K562 (cell line): Measurements from ENCODE around the gene NEURL2. TPM values are rescaled to one million over a fixed set of nuclear protein-coding genes. Genes with fewer than 3 reads are reported as not detected.

Experiments used
- BCL6 ChIP-seq: fragments of 250-450 bp; sonication (Bioruptor Pico); IDR thresholded peaks from 2 replicates; pipeline ENCODE4 v1.4.0; 2020
- BDP1 ChIP-seq: IDR thresholded peaks from 3 replicates; pipeline ENCODE4 v1.6.1; 2011; ENCODE audit not compliant: insufficient read length, insufficient read depth
- BMI1 ChIP-seq: fragments of 150-350 bp; IDR thresholded peaks from 2 replicates; pipeline ENCODE4 v1.6.1; 2014; ENCODE audit warnings: low read length
- CAMTA2 ChIP-seq: fragments of 250-450 bp; sonication (Bioruptor Pico); conservative IDR thresholded peaks from 2 replicates; pipeline ENCODE4 v1.5.1; 2022
- GTF2F1 ChIP-seq: IDR thresholded peaks from 2 replicates; pipeline ENCODE4 v1.6.1; 2011; ENCODE audit warnings: low read depth, low read length, improper control_type of control experiment
- HMG20B ChIP-seq: fragments of 250-450 bp; sonication (Bioruptor Pico); IDR thresholded peaks from 2 replicates; pipeline ENCODE4 v1.5.0; 2021; ENCODE audit warnings: mild to moderate bottlenecking
- NUFIP1 ChIP-seq: fragments of 450-650 bp; IDR thresholded peaks from 2 replicates; pipeline ENCODE4 v1.6.1; 2018; ENCODE audit not compliant: partially characterized antibody
- THRAP3 ChIP-seq: fragments of 450-650 bp; IDR thresholded peaks from 2 replicates; pipeline ENCODE4 v1.6.1; 2016; ENCODE audit warnings: mild to moderate bottlenecking, inconsistent platforms, borderline replicate concordance
- YY1 ChIP-seq, 3 experiments: IDR thresholded peaks; 2 replicates each; pipeline ENCODE4 v1.6.1; 2011; ENCODE audit warnings: low read length in 2 of 3, mild to moderate bottlenecking in 2 of 3, moderate library complexity in 2 of 3, borderline replicate concordance in 1 of 3, control low read depth in 1 of 3, low read depth in 1 of 3; ENCODE audit not compliant: insufficient read depth in 3 of 3, insufficient replicate concordance in 2 of 3, control insufficient read depth in 1 of 3, insufficient read length in 1 of 3; ENCODE audit errors: extremely low read depth in 1 of 3
- ZC3H4 ChIP-seq: sonication (generic); formaldehyde crosslinking; IDR thresholded peaks from 2 replicates; pipeline ENCODE4 v1.9.0; 2021; ENCODE audit warnings: missing genetic modification reagents, borderline replicate concordance
- ZNF699 ChIP-seq: fragments of 250-450 bp; sonication (Bioruptor Pico); IDR thresholded peaks from 2 replicates; pipeline ENCODE4 v1.8.0; 2021; ENCODE audit warnings: mild to moderate bottlenecking, moderate library complexity; ENCODE audit not compliant: insufficient replicate concordance
- polyA plus RNA-seq, 8 experiments: library from polyadenylated mRNA; depleted of rRNA in 4 of 8; stranded (reverse) in 5 of 8; unstranded in 3 of 8; fragments of >200 nt; fragmentation: Nextera tagmentation in 2 of 8; fragmentation: Illumina TruSeq in 1 of 8; extraction: Ambion mirVana in 2 of 8; extraction: Trizol in 1 of 8; gene quantifications; 2 replicates each; pipeline versions ENCODE4 v1.2.1 to v1.2.3, GENCODE V29; 2011 to 2014; ENCODE audit warnings: inconsistent platforms in 1 of 8, missing spikeins in 1 of 8
- total RNA-seq, 7 experiments: library from RNA; depleted of rRNA in 6 of 7; stranded (reverse); fragments of >200 nt in 6 of 7; fragmentation: Illumina TruSeq in 2 of 7; extraction: Trizol in 2 of 7; gene quantifications; 2 replicates each; pipeline versions ENCODE4 v1.2.1 to v1.2.3, GENCODE V29; 2011 to 2021; ENCODE audit warnings: low replicate concordance in 1 of 7
- TF ChIP-seq, protein P1 (sequence below): fragments of 250-450 bp; sonication (Bioruptor Pico); IDR thresholded peaks from 2 replicates; pipeline ENCODE4 v1.4.0; 2020
- TF ChIP-seq, protein P2 (sequence below): sonication (generic); formaldehyde crosslinking; IDR thresholded peaks from 2 replicates; pipeline ENCODE4 v1.8.0; 2023; ENCODE audit warnings: mild to moderate bottlenecking, missing genetic modification reagents
- TF ChIP-seq, protein P3 (sequence below): fragments of 150-350 bp; conservative IDR thresholded peaks from 2 replicates; pipeline ENCODE4 v1.6.1; 2014; ENCODE audit warnings: low read length

NEURL2 gene
- total and polyA plus RNA-seq, 9 of the 15 experiments (the other 6 are each of a cell fraction or from before 2014, with no cell fraction given): 0.22 to 1.9 (median 0.50) TPM; not detected in 1

DNA sequence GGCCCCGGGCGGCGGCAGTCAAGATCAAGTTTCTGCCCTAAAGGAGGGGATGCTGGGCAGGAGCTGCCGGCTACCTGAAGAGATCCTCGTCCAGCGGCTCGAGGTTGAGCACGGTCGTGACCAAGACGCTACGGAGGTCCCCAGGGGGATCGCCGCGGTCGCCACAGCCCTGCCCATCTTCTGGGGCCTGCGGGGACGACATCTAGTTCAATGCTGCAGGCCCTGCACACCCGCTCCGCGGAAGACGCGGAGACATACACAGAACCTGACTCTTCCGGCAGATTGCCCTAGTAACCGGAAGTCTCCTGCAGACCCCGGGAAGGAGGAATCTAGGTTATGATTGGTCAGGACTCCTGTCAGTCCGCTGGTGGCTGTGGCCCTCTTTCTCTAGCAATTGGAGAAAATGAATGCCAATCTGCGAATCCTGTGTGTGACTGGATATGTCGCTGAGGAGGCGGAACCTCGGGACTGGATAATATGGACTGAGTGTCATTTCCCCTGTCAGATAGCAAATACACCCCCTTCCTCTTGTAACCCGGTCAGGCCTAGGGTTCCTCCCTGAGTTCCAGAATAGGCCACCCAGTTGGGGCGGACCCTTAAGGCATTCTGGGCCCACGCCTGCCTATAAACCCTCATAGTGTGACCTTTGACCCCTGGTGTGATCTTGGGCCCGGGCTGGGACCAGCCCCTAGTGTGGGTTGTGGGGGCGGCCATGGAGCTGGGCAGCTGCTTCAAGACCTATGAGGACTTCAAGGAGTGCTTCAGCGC, 33.7 kb downstream of the NEURL2 start, which contains the start of the genes ACOT8 and ZSWIM3 (continued):
- TF ChIP-seq, protein P1, sequence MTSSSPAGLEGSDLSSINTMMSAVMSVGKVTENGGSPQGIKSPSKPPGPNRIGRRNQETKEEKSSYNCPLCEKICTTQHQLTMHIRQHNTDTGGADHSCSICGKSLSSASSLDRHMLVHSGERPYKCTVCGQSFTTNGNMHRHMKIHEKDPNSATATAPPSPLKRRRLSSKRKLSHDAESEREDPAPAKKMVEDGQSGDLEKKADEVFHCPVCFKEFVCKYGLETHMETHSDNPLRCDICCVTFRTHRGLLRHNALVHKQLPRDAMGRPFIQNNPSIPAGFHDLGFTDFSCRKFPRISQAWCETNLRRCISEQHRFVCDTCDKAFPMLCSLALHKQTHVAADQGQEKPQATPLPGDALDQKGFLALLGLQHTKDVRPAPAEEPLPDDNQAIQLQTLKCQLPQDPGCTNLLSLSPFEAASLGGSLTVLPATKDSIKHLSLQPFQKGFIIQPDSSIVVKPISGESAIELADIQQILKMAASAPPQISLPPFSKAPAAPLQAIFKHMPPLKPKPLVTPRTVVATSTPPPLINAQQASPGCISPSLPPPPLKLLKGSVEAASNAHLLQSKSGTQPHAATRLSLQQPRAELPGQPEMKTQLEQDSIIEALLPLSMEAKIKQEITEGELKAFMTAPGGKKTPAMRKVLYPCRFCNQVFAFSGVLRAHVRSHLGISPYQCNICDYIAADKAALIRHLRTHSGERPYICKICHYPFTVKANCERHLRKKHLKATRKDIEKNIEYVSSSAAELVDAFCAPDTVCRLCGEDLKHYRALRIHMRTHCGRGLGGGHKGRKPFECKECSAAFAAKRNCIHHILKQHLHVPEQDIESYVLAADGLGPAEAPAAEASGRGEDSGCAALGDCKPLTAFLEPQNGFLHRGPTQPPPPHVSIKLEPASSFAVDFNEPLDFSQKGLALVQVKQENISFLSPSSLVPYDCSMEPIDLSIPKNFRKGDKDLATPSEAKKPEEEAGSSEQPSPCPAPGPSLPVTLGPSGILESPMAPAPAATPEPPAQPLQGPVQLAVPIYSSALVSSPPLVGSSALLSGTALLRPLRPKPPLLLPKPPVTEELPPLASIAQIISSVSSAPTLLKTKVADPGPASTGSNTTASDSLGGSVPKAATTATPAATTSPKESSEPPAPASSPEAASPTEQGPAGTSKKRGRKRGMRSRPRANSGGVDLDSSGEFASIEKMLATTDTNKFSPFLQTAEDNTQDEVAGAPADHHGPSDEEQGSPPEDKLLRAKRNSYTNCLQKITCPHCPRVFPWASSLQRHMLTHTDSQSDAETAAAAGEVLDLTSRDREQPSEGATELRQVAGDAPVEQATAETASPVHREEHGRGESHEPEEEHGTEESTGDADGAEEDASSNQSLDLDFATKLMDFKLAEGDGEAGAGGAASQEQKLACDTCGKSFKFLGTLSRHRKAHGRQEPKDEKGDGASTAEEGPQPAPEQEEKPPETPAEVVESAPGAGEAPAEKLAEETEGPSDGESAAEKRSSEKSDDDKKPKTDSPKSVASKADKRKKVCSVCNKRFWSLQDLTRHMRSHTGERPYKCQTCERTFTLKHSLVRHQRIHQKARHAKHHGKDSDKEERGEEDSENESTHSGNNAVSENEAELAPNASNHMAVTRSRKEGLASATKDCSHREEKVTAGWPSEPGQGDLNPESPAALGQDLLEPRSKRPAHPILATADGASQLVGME (CRISPR knock-in tag): no peak
- TF ChIP-seq ZC3H4 (no peak), THRAP3 (no peak), ZNF699 (CRISPR knock-in tag) (no peak), YY1 (IDR thresholded peaks at IDR 0.05; ENCODE audit: borderline replicate concordance in 1 of 3, control insufficient read depth in 1 of 3, extremely low read depth in 1 of 3, insufficient read depth in 3 of 3, insufficient read length in 1 of 3, insufficient replicate concordance in 2 of 3, low read depth in 1 of 3, low read length in 2 of 3) (peak in 2 of 3 experiments; percentile 22 to 55), BCL6 (no peak), HMG20B (CRISPR knock-in tag) (no peak), BMI1 (no peak), NUFIP1 (no peak), GTF2F1 (no peak), BDP1 (no peak), CAMTA2 (CRISPR knock-in tag) (no peak)
- TF ChIP-seq, protein P2, sequence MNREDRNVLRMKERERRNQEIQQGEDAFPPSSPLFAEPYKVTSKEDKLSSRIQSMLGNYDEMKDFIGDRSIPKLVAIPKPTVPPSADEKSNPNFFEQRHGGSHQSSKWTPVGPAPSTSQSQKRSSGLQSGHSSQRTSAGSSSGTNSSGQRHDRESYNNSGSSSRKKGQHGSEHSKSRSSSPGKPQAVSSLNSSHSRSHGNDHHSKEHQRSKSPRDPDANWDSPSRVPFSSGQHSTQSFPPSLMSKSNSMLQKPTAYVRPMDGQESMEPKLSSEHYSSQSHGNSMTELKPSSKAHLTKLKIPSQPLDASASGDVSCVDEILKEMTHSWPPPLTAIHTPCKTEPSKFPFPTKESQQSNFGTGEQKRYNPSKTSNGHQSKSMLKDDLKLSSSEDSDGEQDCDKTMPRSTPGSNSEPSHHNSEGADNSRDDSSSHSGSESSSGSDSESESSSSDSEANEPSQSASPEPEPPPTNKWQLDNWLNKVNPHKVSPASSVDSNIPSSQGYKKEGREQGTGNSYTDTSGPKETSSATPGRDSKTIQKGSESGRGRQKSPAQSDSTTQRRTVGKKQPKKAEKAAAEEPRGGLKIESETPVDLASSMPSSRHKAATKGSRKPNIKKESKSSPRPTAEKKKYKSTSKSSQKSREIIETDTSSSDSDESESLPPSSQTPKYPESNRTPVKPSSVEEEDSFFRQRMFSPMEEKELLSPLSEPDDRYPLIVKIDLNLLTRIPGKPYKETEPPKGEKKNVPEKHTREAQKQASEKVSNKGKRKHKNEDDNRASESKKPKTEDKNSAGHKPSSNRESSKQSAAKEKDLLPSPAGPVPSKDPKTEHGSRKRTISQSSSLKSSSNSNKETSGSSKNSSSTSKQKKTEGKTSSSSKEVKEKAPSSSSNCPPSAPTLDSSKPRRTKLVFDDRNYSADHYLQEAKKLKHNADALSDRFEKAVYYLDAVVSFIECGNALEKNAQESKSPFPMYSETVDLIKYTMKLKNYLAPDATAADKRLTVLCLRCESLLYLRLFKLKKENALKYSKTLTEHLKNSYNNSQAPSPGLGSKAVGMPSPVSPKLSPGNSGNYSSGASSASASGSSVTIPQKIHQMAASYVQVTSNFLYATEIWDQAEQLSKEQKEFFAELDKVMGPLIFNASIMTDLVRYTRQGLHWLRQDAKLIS (CRISPR knock-in tag): no peak
- TF ChIP-seq, protein P3, sequence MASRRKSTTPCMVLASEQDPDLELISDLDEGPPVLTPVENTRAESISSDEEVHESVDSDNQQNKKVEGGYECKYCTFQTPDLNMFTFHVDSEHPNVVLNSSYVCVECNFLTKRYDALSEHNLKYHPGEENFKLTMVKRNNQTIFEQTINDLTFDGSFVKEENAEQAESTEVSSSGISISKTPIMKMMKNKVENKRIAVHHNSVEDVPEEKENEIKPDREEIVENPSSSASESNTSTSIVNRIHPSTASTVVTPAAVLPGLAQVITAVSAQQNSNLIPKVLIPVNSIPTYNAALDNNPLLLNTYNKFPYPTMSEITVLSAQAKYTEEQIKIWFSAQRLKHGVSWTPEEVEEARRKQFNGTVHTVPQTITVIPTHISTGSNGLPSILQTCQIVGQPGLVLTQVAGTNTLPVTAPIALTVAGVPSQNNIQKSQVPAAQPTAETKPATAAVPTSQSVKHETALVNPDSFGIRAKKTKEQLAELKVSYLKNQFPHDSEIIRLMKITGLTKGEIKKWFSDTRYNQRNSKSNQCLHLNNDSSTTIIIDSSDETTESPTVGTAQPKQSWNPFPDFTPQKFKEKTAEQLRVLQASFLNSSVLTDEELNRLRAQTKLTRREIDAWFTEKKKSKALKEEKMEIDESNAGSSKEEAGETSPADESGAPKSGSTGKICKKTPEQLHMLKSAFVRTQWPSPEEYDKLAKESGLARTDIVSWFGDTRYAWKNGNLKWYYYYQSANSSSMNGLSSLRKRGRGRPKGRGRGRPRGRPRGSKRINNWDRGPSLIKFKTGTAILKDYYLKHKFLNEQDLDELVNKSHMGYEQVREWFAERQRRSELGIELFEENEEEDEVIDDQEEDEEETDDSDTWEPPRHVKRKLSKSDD: no peak
